Endometrium (tissue), 2 donors: ENCODE results near the gene PLEKHH1.

Experiments used
- FAIRE-seq: peaks from 2 replicates; lab custom pipeline; 2012; peaks lifted over from hg19 to GRCh38; lab: Jason Lieb, UNC
- donor health status: control.
- donor health status: control.

PLEKHH1 gene

GRCh38 chr14:67567654-67568053, 34.6 kb downstream of the PLEKHH1 start:
- no peak for FAIRE-seq

DNA sequence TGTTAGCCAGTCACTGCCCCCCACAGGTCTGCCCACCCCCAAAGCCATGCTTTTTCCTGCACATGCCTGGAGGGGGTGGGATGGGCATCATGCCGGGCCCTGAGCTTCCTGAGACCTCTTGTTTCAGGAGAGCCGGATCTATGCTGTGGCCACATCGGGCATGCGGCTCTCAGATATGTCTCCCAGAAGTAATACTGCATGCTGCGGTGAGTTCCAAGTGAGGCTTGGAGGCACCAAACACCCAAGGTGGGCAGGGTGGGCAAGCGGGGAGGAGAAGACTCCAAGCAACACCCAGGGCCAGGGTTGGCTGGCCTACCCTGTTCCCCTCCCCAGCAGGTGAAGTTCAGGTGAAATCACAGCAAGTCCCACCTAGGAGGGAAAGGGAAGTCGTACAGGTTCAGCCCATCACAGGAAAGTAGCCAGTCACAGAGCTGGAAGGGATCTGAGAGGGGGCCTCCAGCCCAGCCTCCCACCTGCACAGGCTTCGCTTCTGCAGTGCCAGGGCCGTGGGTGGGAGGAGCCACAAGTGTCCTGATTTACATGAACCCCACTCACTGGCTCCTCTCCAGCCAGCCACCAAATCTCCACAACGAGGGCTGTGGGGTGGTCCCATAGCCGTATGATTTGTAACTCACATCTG, 36.0 kb downstream of the PLEKHH1 start:
- no peak for FAIRE-seq

GRCh38 chr14:67569651-67570290, 36.7 kb downstream of the PLEKHH1 start:
- FAIRE-seq: no peak

DNA sequence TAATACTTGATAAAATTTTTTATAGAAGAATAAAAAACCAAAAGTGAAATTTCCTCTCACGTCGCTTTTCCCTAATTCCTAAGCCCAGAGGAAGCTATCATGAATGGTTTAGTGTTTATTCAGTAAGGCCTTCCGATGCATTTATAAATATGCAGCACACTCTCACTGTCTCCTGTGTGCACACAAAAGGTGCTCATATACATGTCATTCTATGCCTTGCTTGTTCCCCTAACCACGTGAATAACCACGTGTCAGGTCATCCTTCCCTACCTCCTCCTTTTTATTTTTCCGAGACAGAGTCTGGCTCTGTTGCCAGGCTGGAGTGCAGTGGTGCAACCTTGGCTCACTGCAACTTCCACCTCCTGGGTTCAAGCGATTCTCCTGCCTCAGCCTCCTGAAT, 37.4 kb downstream of the PLEKHH1 start:
- FAIRE-seq: no peak

DNA sequence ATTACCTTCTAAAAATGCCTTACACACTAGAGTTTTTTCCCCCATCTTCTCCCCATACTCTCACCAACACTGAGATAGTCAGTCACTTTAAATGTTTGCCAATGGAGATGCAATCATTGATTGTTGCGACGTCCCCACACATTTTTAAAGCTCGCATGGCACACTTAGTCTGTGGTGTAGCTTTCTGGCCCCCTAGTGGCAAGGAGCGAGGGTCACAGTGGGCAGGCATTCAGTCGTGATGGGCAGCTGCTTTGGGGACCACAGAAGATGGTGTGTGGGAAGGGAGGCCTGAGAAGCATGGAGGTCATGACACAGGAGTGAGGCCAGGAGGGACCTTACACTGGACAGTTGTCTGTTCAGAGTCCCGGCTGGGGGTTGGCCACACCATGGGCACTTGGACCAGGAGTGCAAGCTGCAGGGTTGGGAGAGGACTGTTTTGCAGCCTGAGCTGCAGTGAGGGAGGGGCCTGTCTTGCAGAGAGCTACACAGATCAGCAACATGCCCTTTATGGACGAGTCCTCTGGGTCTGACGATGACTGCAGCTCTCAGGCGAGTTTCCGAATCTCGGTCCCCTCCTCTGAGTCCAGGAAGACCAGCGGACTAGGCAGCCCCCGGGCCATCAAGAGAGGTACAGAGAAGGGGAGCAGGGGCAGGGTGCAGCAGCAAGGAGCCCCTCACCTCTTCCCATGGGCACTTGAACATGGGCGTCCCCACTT, 38.3 kb downstream of the PLEKHH1 start:
- no peak for FAIRE-seq

DNA sequence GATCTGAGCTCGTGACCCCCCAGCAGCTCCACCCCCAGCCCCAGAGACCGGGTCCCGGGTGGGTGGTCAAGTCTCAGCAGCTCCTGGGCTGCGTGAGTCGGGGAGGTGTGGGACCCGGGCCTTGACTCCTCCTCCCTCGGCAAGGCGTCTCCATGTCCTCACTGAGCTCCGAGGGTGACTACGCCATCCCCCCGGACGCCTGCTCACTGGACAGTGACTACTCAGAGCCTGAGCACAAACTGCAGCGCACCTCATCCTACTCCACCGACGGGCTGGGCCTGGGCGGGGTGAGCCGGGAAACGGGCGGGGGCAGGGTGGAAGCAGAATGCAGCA, 38.9 kb downstream of the PLEKHH1 start:
- FAIRE-seq: no peak

GRCh38 chr14:67572608-67573007, 39.5 kb downstream of the PLEKHH1 start:
- no peak for FAIRE-seq

DNA sequence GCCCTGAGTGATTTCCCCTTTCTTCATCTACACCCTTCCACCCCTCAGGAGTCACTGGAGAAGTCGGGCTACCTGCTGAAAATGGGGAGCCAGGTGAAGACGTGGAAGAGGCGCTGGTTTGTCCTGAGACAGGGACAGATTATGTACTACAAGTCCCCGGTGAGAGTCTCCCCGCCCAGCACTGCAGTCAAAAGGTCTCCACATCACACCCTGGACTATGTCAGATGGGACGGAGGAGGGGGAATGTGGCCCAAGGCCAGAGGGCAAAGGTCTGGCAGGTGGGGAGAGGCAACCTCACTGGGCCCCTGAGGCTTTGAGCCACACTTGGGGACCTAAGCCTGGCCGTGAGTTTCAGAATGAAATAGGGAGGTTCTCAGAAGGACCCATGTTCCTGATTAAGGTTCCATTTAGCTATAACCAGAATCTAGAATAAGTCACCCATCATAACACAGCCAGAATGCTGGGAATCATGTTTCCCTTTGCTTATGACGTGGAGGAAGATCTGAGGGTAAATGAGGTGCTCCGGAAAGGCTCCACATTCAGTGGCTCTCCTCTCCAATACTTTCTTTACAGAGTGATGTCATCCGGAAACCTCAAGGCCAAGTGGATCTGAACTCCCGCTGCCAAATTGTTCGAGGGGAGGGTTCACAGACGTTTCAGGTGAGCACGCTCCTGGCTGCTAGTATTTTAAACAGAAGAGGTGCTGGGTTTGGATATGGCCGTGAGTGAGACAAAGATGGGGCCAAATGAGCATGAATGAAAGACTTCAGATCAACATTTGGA, 40.3 kb downstream of the PLEKHH1 start:
- FAIRE-seq: no peak

DNA sequence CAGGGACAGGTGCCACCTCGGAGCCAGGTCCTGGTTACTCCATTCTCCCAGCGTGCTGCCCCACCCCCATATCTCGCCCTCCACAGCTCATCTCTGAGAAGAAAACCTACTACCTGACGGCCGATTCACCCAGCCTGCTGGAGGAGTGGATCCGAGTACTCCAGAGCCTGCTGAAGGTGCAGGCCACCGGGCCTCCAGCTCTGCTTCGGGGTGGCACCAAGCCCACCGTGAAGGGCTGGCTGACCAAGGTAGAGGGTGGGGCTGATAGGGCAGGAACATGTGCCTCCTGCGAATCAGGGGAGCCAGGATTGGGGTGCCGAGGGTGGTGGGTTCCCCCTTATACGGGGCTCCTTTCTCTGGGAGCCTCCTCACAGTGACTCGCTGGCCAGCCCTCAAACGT, 41.1 kb downstream of the PLEKHH1 start:
- no peak for FAIRE-seq

DNA sequence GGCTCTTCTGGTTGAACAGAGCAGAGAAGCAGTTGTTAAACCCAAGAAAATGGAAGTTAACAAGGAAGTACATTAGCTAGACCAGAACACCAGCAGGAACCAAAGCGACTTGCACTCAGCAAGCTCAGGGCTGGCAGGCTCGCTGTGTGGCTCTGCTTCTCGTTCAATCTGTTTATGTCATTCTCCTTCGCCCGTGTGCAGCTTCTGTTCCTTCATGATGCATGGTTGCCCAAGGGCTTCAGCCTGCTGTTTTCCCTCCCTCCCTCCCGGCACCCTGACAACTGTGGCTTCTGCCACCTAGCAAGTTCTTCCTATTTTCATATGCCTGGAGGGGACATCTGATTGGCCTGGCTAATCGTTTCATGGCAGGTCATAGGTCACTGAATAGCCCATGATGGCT, 41.7 kb downstream of the PLEKHH1 start:
- FAIRE-seq: no peak

DNA sequence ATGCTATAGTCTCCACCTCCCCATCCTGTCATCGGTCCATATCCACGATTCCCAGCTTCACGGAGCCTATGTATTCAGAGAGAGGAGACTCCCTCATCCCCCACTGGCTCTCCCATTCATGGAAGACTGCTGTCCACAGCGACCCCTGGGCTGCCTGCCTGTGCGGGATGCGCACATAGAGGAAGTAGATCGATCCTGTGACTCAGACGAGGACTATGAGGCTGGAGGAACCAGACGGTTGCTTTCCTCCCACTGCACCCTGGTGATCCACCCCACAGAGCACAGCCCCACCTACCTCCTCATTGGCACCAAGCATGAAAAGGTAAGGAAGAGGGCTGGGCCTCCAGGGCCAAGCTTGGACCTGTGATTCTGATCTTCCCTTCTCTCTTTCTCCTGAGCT, 42.6 kb downstream of the PLEKHH1 start:
- no peak for FAIRE-seq

DNA sequence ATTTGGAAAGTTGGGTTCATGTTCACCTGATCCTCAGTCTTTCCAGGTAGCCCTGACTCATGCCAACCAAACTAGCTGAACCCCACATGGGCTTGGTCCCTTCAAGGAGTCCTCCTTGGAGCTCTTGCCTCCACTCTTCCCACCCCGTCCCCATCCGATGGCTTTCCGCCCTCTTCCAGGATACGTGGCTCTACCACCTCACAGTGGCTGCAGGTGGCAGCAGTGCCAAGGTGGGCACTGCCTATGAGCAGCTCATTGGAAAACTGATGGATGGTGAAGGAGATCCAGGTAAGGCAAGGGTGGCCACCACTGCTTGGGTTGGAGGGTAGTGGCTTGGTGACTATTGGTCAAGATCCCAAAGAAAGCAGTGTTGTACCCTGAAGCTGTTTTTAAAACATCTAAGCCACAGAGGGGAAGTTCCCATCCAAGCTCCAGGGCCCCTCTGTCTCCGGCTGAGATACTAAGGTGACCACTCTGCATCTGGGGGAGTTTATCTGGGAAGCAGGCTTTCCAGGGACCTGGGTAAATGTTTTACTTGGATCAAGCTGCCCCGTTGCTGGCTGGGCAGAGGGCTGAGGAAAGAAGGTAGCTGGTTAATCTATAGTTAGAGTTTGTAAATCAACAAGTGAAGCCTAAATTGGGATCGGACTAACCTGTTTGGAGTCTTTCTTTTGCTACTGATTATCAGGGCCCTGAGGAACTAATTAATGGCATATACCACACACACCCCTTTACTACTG, 43.3 kb downstream of the PLEKHH1 start:
- FAIRE-seq: no peak

GRCh38 chr14:67577181-67577808, 44.2 kb downstream of the PLEKHH1 start:
- no peak for FAIRE-seq

DNA sequence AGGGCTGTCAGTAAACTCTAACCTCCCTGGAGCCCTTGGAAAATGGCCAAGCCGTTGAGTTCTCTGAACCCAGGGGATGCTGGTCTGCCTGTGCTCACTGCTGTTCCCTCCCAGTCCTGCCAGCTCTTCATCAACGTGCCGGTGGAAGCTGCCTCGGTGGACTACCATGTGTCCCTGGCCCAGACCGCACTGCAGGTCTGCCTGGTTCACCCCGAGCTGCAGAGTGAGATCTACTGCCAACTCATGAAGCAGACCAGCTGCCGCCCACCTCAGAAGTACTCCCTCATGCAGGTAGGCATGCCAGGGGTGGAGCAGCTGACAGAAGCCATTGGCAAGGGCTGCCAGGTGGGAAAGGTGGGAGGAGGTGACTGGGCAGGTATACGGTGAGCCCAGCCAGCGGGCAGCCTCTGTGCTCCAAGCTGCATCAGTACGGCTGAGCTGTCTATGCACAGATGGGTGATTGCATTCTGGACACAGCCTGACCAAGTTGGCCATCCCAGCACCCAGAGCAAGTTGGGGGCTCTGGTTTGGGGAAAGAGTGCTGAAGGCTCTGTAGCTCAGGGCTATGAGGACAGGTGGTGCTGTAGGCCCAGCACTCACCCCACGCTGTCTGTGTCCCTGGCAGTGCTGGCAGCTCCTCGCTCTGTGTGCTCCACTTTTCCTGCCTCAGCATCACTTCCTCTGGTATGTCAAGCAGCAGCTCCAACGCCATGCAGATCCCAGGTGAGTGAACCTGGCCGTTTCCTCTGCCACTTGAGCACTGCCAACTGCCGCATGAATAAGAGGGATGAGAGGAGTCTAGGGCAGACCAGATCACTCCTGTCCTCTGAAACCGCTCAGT, 45.0 kb downstream of the PLEKHH1 start:
- FAIRE-seq: no peak

- no peak for FAIRE-seq
These were observed 46.0 kb downstream of the PLEKHH1 start for GRCh38 chr14:67579040-67579439.

DNA sequence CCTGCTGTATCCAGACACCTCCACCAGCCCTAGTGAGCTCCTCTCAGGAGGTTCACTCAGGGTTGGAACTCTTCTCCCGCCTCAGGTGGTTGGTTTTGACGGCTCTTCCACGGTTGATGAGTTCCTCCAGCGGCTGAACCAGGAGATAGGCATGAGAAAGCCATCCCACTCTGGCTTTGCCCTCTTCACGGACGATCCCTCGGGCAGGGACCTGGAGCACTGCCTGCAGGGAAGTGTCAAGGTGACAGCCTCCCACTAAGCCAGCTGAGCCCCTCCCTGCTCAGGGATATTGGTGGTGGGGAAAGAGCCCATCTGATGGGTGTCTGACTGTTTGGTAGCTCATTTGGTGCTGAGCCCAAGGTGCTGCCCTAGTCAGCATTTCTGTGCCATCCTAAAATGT, 46.5 kb downstream of the PLEKHH1 start:
- FAIRE-seq: no peak

- no peak for FAIRE-seq
These were observed 47.5 kb downstream of the PLEKHH1 start for GRCh38 chr14:67580336-67581171.

GRCh38 chr14:67581643-67582042, 48.6 kb downstream of the PLEKHH1 start:
- no peak for FAIRE-seq

DNA sequence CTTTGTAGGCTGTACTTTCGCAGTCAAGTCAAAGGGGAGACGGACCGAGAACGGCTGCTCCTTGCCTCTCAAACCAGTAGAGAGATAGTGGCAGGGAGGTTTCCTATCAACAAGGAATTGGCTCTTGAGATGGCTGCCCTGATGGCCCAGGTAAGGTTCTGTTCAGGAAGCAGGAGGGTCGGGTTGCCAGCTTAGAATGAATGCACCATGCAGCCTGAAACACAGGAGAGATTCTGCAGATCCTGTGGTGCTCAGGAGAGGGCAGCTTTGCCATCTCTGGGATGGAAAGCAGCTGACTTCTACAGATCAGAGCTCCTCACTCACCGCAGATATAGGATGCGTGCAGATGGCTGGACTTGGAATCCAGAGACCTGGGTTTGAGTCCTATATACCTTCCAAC, 49.0 kb downstream of the PLEKHH1 start:
- FAIRE-seq: no peak
